Loucy (cell line): ENCODE data around the gene ZDHHC11.

ENCODE experiments used
- H2AFZ ChIP-seq: fragments of 200-600 bp; sonication (generic); 2 replicates; pipeline ENCODE4 v1.6.0; 2016; ENCODE audit warnings: antibody characterized with exemption, mild to moderate bottlenecking, low read length, moderate library complexity
- H3F3A ChIP-seq: fragments of 200-600 bp; 2 replicates; pipeline ENCODE4 v1.6.0; 2016; ENCODE audit warnings: antibody characterized with exemption, low read depth, mild to moderate bottlenecking
- H3K27me3 ChIP-seq: fragments of 200-600 bp; sonication (generic); 2 replicates; pipeline ENCODE4 v1.6.1; 2014; ENCODE audit warnings: low read length, mild to moderate bottlenecking; ENCODE audit not compliant: insufficient read depth, poor library complexity, severe bottlenecking
- H3K36me3 ChIP-seq: fragments of 200-600 bp; sonication (generic); 2 replicates; pipeline ENCODE4 v1.6.1; 2016; ENCODE audit warnings: low read length; ENCODE audit not compliant: insufficient read depth
- H3K4me1 ChIP-seq: fragments of 200-600 bp; sonication (generic); 2 replicates; pipeline ENCODE4 v1.5.1; 2014; ENCODE audit warnings: low read length, mild to moderate bottlenecking; ENCODE audit not compliant: insufficient read depth, poor library complexity, severe bottlenecking
- H3K4me2 ChIP-seq: fragments of 200-600 bp; sonication (generic); 2 replicates; pipeline ENCODE4 v1.6.0; 2014; ENCODE audit warnings: antibody characterized with exemption, low read length, low read depth, mild to moderate bottlenecking; ENCODE audit not compliant: poor library complexity, severe bottlenecking
- H3K4me3 ChIP-seq: fragments of 200-600 bp; sonication (generic); 2 replicates; pipeline ENCODE4 v1.5.1; 2014; ENCODE audit warnings: low read length, mild to moderate bottlenecking, mixed read lengths; ENCODE audit not compliant: poor library complexity, severe bottlenecking
- H3K79me2 ChIP-seq: fragments of 200-600 bp; sonication (generic); 2 replicates; pipeline ENCODE4 v1.6.1; 2014; ENCODE audit warnings: low read length; ENCODE audit not compliant: insufficient read depth
- H3K9ac ChIP-seq: fragments of 200-600 bp; sonication (generic); 2 replicates; pipeline ENCODE4 v1.6.0; 2014; ENCODE audit warnings: mild to moderate bottlenecking, low read depth, low read length, moderate library complexity; ENCODE audit not compliant: poor library complexity, severe bottlenecking
- H3K9me2 ChIP-seq: fragments of 200-600 bp; sonication (generic); replicated peaks from 2 replicates; pipeline ENCODE4 v1.6.1; 2016; ENCODE audit warnings: low read depth, low read length, mixed read lengths
- H3K9me3 ChIP-seq: fragments of 200-600 bp; sonication (generic); 2 replicates; pipeline ENCODE4 v1.6.1; 2014; ENCODE audit warnings: mild to moderate bottlenecking, antibody characterized with exemption, low read length, low read depth; ENCODE audit not compliant: insufficient read depth
- H4K20me1 ChIP-seq: fragments of 200-600 bp; sonication (generic); 2 replicates; pipeline ENCODE4 v1.6.0; 2014; ENCODE audit warnings: antibody characterized with exemption, low read length, mild to moderate bottlenecking; ENCODE audit not compliant: insufficient read depth, poor library complexity, severe bottlenecking
- CTCF ChIP-seq: fragments of 200-600 bp; sonication (generic); conservative IDR thresholded peaks from 2 replicates; pipeline ENCODE4 v1.5.1; 2014; ENCODE audit warnings: mild to moderate bottlenecking, antibody characterized with exemption, low read length
- EZH2phosphoT487 ChIP-seq: fragments of 200-600 bp; IDR thresholded peaks from 2 replicates; pipeline ENCODE4 v1.6.1; 2018; ENCODE audit warnings: antibody characterized with exemption, mild to moderate bottlenecking, moderate library complexity, borderline replicate concordance

Gene ZDHHC11

DNA sequence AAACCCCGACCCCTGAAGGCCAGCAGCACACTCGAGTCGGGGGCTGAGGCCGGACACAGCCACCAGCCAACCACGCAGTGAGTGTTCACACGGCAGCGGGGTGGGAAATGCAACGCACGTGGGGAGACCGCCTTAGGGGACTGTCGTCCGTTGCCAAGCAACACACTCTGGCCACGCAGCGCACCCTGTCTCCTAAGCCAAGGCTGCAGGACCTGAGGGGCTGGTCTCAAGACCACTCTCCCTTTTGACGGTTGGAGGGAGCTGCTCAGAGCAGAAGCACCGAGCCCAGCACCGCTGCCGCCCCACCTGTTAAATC is 34.3 kb upstream of the ZDHHC11 start:
- no peaks in the 10 kb centered on the region for H3K9me3 ChIP-seq
- no peak overlapping the region for H2AFZ ChIP-seq
- H3K36me3 ChIP-seq, result peaks cover 85% of the 10 kb centered on the region; the same call in 1 of the 2 replicates
- peaks cover 24% of the 10 kb centered on the region for H4K20me1 ChIP-seq
- no peak overlapping the region for H3K9ac ChIP-seq
- peaks cover 12% of the 10 kb centered on the region for H3K4me1 ChIP-seq
- TF ChIP-seq EZH2phosphoT487, result no peak
- no peak for TF ChIP-seq CTCF
- H3K9me2 ChIP-seq, result no peaks in the 10 kb centered on the region
- no peak overlapping the region for H3K4me2 ChIP-seq
- no peaks in the 10 kb centered on the region for H3F3A ChIP-seq
- peaks cover 56% of the 10 kb centered on the region for H3K79me2 ChIP-seq
- no peaks in the 10 kb centered on the region for H3K27me3 ChIP-seq
- no peak overlapping the region for H3K4me3 ChIP-seq

- no peaks in the 10 kb centered on the region for H3K9me2 ChIP-seq
- H3K27me3 ChIP-seq, result no peaks in the 10 kb centered on the region
- peaks cover 24% of the 10 kb centered on the region for H4K20me1 ChIP-seq
- no peaks in the 10 kb centered on the region for H3F3A ChIP-seq
- H3K4me3 ChIP-seq, result no peak overlapping the region
- H3K79me2 ChIP-seq, result peaks cover 50% of the 10 kb centered on the region
- H3K9me3 ChIP-seq, result no peaks in the 10 kb centered on the region
- peaks cover 7% of the 10 kb centered on the region for H3K4me1 ChIP-seq
- H3K36me3 ChIP-seq, result peaks cover 85% of the 10 kb centered on the region; the same call in 1 of the 2 replicates
- TF ChIP-seq EZH2phosphoT487 (no peak), CTCF (no peak)
- no peak overlapping the region for H3K9ac ChIP-seq
- H2AFZ ChIP-seq, result no peak overlapping the region
- H3K4me2 ChIP-seq, result no peak overlapping the region
These were observed 33.8 kb upstream of the ZDHHC11 start for GRCh38 chr5:884345-885126.

- no peaks in the 10 kb centered on the region for H3K27me3 ChIP-seq
- peaks cover 24% of the 10 kb centered on the region for H4K20me1 ChIP-seq
- H3K36me3 ChIP-seq, result peaks cover 76% of the 10 kb centered on the region; the same call in 1 of the 2 replicates
- no peak overlapping the region for H3K4me2 ChIP-seq
- no peak overlapping the region for H2AFZ ChIP-seq
- no peak overlapping the region for H3K4me3 ChIP-seq
- H3K9me3 ChIP-seq, result no peaks in the 10 kb centered on the region
- H3K9ac ChIP-seq, result no peak overlapping the region
- H3K9me2 ChIP-seq, result no peaks in the 10 kb centered on the region
- H3F3A ChIP-seq, result no peaks in the 10 kb centered on the region
- H3K4me1 ChIP-seq, result peaks cover under 1% of the 10 kb centered on the region
- H3K79me2 ChIP-seq, result peaks cover 43% of the 10 kb centered on the region
- TF ChIP-seq CTCF (no peak), EZH2phosphoT487 (no peak)
These were observed 32.8 kb upstream of the ZDHHC11 start for GRCh38 chr5:883475-884181.
